PC-9 (cell line): Measurements from ENCODE around the gene RPL37. TPM values are rescaled to one million over a fixed set of nuclear protein-coding genes. Genes with fewer than 3 reads are reported as not detected.

ENCODE experiments used
- BruUV-seq: library from RNA; stranded (reverse); fragments of 400-500 nt; replicated peaks from 2 replicates; lab custom pipeline; 2021; lab: Mats Ljungman, UMichigan
- CTCF ChIA-PET: fragments of 300-600 bp; sonication (Branson Sonifier 250); formaldehyde crosslinking; loops from one replicate; lab custom pipeline; 2022; ENCODE audit warnings: antibody characterized with exemption; lab: Charles Lee
- POLR2A ChIA-PET: fragments of 300-600 bp; sonication (Branson Sonifier 250); formaldehyde crosslinking; loops from one replicate; lab custom pipeline; 2022; ENCODE audit warnings: antibody characterized with exemption; ENCODE audit not compliant: unreplicated experiment; lab: Charles Lee
- DNase-seq, 2 experiments: peaks; one replicate each; pipeline versions ENCODE4 v3.0.0 to v3.0.0-alpha.2; 2015 to 2022; ENCODE audit warnings: mixed read lengths in 1 of 2
- H2AFZ ChIP-seq: fragments of 200-600 bp; sonication (generic); 2 replicates; pipeline ENCODE4 v1.8.1; 2017; ENCODE audit warnings: antibody characterized with exemption
- H3F3A ChIP-seq: fragments of 200-600 bp; sonication (generic); 2 replicates; pipeline ENCODE4 v1.8.1; 2017; ENCODE audit warnings: antibody characterized with exemption, mild to moderate bottlenecking, low read depth; ENCODE audit not compliant: insufficient read depth
- H3K27ac ChIP-seq: fragments of 200-600 bp; sonication (generic); 2 replicates; pipeline ENCODE4 v1.6.1; 2016; ENCODE audit warnings: mixed run types
- H3K27me3 ChIP-seq: fragments of 200-600 bp; sonication (generic); 2 replicates; pipeline ENCODE4 v1.6.1; 2016; ENCODE audit warnings: low read depth, mixed run types; ENCODE audit not compliant: insufficient read depth
- H3K36me3 ChIP-seq: fragments of 200-600 bp; sonication (generic); 2 replicates; pipeline ENCODE4 v1.6.1; 2016; ENCODE audit warnings: low read depth, mixed run types
- H3K4me1 ChIP-seq: fragments of 200-600 bp; sonication (generic); replicated peaks from 2 replicates; pipeline ENCODE4 v1.6.1; 2016; ENCODE audit warnings: mixed run types; ENCODE audit not compliant: insufficient read depth
- H3K4me2 ChIP-seq: fragments of 200-600 bp; sonication (generic); 2 replicates; pipeline ENCODE4 v1.6.1; 2017; ENCODE audit warnings: mixed run types
- H3K4me3 ChIP-seq: fragments of 200-600 bp; sonication (generic); 2 replicates; pipeline ENCODE4 v1.6.1; 2016; ENCODE audit warnings: mixed run types
- H3K79me2 ChIP-seq: fragments of 200-600 bp; sonication (generic); 2 replicates; pipeline ENCODE4 v1.6.1; 2017; ENCODE audit warnings: low read depth, mixed run types
- H3K9me2 ChIP-seq: fragments of 200-600 bp; sonication (generic); 2 replicates; pipeline ENCODE4 v1.8.1; 2017; ENCODE audit warnings: mild to moderate bottlenecking; ENCODE audit not compliant: insufficient read depth
- H3K9me3 ChIP-seq: fragments of 200-600 bp; sonication (generic); 2 replicates; pipeline ENCODE4 v1.8.1; 2016; ENCODE audit warnings: low read depth; ENCODE audit not compliant: insufficient read depth
- H4K20me1 ChIP-seq: fragments of 200-600 bp; sonication (generic); 2 replicates; pipeline ENCODE4 v1.8.1; 2017; ENCODE audit not compliant: insufficient read depth
- CTCF ChIP-seq: fragments of 200-600 bp; sonication (generic); conservative IDR thresholded peaks from 2 replicates; pipeline ENCODE4 v1.6.1; 2017; ENCODE audit warnings: mixed run types, antibody characterized with exemption, mild to moderate bottlenecking, moderate library complexity
- EZH2 ChIP-seq: fragments of 200-600 bp; sonication (generic); IDR thresholded peaks from 2 replicates; pipeline ENCODE4 v1.8.0; 2017; ENCODE audit warnings: antibody characterized with exemption, low read depth
- intact Hi-C: fragments of 100-400 bp; cut with micrococcal nuclease; formaldehyde crosslinking; loops from one replicate; pipeline ENCODE4 v1.10.0; 2022; ENCODE audit not compliant: unreplicated experiment
- total RNA-seq: library from RNA; stranded (reverse); gene quantifications from 2 replicates; pipeline ENCODE4 v1.2.3, GENCODE V29; 2021

Gene RPL37
- total RNA-seq, 1 experiment from 2014 or later = 3,889 TPM

DNA sequence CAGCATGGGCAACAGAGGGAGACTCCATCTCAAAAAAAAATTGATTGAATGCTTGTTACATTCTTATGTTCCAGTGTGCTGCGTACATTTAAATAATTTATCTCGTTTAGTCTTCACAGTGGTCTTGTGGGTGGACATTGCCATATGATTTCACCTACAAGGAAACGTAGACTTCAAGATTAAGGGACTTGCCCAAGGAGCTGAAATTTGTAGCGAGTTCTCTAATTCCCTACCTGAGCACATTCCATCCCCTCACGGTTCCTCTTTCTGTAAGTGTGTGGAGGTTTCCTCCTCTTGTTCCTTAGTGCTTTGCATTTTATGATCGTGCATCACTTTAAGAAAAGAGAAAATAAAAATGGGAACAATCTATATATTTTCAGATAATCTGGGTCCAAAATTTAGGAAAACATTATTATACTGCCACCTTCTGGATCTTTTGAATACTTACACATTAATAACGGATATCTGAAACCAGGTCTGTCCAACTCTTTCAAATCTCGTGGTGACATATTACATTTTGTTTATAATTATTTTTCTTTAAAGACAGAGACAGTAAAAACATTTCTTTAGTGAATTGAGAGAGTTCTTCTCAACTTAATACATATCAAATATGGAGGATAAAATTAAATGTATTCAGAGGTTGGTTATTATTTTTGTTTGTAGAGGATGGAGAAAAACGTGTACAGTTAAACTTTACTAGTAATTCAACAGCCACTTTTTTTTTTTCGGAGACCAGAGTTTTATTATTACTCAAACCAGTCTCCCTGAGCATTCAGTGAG lies 44.3 kb upstream of the RPL37 start:
- CTCF ChIA-PET = interaction anchor here (1.0 kb wide), 1 partner anchor 50 kb away, joined by 4 read pairs; no protein-coding TSS in a partner anchor
- H3F3A ChIP-seq = no peaks in the 10 kb centered on the region; the same call in 1 of the 2 replicates
- intact Hi-C loops = loop anchor here (1.0 to 10.0 kb wide), 6 partner anchors 124 to 1165 kb away; partner anchors contain the start of gene TTC33
- H2AFZ ChIP-seq = no peak overlapping the region
- TF ChIP-seq EZH2 = no peak
- peak; percentile 90 for TF ChIP-seq CTCF
- peak overlapping the region; percentile 6; the same call in 1 of the 2 replicates for H3K4me2 ChIP-seq
- no TSS peak for BruUV-seq
- H3K27me3 ChIP-seq = no peaks in the 10 kb centered on the region
- H3K36me3 ChIP-seq = no peaks in the 10 kb centered on the region
- H4K20me1 ChIP-seq = no peaks in the 10 kb centered on the region
- POLR2A ChIA-PET = no interaction called here
- no peaks in the 10 kb centered on the region for H3K9me2 ChIP-seq
- peak; percentile 6 to 47 for DNase-seq
- H3K4me3 ChIP-seq = no peak overlapping the region
- H3K9me3 ChIP-seq = peaks cover 29% of the 10 kb centered on the region
- H3K79me2 ChIP-seq = no peaks in the 10 kb centered on the region
- no peak overlapping the region for H3K27ac ChIP-seq
- no peaks in the 10 kb centered on the region for H3K4me1 ChIP-seq

GRCh38 chr5:40877371-40877988 lies 42.5 kb upstream of the RPL37 start:
- no peaks in the 10 kb centered on the region for H3K79me2 ChIP-seq
- H3K36me3 ChIP-seq = no peaks in the 10 kb centered on the region
- H3K9me3 ChIP-seq = peaks cover 29% of the 10 kb centered on the region
- peak in 1 of 2 experiments; percentile 43 for DNase-seq
- no TSS peak for BruUV-seq
- no peaks in the 10 kb centered on the region for H3K4me1 ChIP-seq
- no peaks in the 10 kb centered on the region for H4K20me1 ChIP-seq
- H3K27me3 ChIP-seq = no peaks in the 10 kb centered on the region
- CTCF ChIA-PET = no interaction called here
- POLR2A ChIA-PET = no interaction called here
- H3F3A ChIP-seq = no peaks in the 10 kb centered on the region; the same call in 1 of the 2 replicates
- intact Hi-C loops = loop anchor here (5.0 to 10.0 kb wide), 2 partner anchors 140 to 493 kb away; no protein-coding TSS in a partner anchor
- no peak overlapping the region for H3K4me3 ChIP-seq
- no peak overlapping the region for H3K4me2 ChIP-seq
- no peak overlapping the region for H3K27ac ChIP-seq
- no peaks in the 10 kb centered on the region for H3K9me2 ChIP-seq
- H2AFZ ChIP-seq = no peak overlapping the region
- TF ChIP-seq EZH2 (no peak), CTCF (no peak)

GRCh38 chr5:40875958-40876357 lies 40.9 kb upstream of the RPL37 start:
- Histone ChIP-seq H3K4me3 (no peak overlapping the region), H3F3A (no peaks in the 10 kb centered on the region; the same call in 1 of the 2 replicates), H3K9me3 (peaks cover 29% of the 10 kb centered on the region), H2AFZ (no peak overlapping the region), H3K4me2 (no peak overlapping the region), H3K9me2 (no peaks in the 10 kb centered on the region), H3K27me3 (no peaks in the 10 kb centered on the region), H3K27ac (no peak overlapping the region), H3K36me3 (no peaks in the 10 kb centered on the region), H3K79me2 (no peaks in the 10 kb centered on the region), H3K4me1 (0 out of 2 replicates have a peak, but pooled peaks cover 4% of the 10 kb centered on the region), H4K20me1 (no peaks in the 10 kb centered on the region)
- ChIA-PET POLR2A (no interaction called here), CTCF (interaction anchor here (0.7 kb wide), 2 partner anchors 122 to 185 kb away, joined by 5 to 8 read pairs; no protein-coding TSS in a partner anchor)
- intact Hi-C loops = loop anchor here (5.0 to 10.0 kb wide), 2 partner anchors 139 to 491 kb away; no protein-coding TSS in a partner anchor
- TF ChIP-seq EZH2 = no peak
- TF ChIP-seq CTCF = no peak
- DNase-seq = no peak
- BruUV-seq = no TSS peak
